Breast epithelium (tissue), 4 donors: ENCODE results near the gene PRCD. TPM values are rescaled to one million over a fixed set of nuclear protein-coding genes. Genes with fewer than 3 reads are reported as not detected.

ENCODE experiments used
- DNase-seq, 2 donors: peaks; one replicate each; pipeline ENCODE4 v3.0.0-alpha.2; 2019; ENCODE audit warnings: low spot score in 2 of 2
- H3K27ac ChIP-seq, 2 donors: fragments of 200-600 bp; sonication (generic) in 1 of 2; one replicate each; pipeline ENCODE4 v1.5.1; 2016 to 2019; ENCODE audit warnings: mild to moderate bottlenecking in 1 of 2
- H3K27me3 ChIP-seq, 2 donors: fragments of 200-600 bp; sonication (generic) in 1 of 2; one replicate each; pipeline versions ENCODE4 v1.5.1 to v1.6.0; 2017 to 2019; ENCODE audit warnings: control low read depth in 1 of 2, mild to moderate bottlenecking in 1 of 2
- H3K36me3 ChIP-seq: fragments of 200-600 bp; one replicate; pipeline ENCODE4 v1.5.1; 2019
- H3K4me1 ChIP-seq, 2 donors: fragments of 200-600 bp; sonication (generic); one replicate each; pipeline ENCODE4 v1.5.1; 2016 to 2019; ENCODE audit warnings: control low read depth in 1 of 2
- H3K4me3 ChIP-seq, 3 donors: fragments of 200-600 bp; sonication (generic); 1 replicate in 2 of 3; 2 replicates in 1 of 3; pipeline ENCODE4 v1.5.1; 2016 to 2019; ENCODE audit warnings: mild to moderate bottlenecking in 3 of 3, moderate library complexity in 2 of 3
- H3K9me3 ChIP-seq, 2 donors: fragments of 200-600 bp; sonication (generic) in 1 of 2; one replicate each; pipeline ENCODE4 v1.5.1; 2016 to 2019; ENCODE audit warnings: control low read depth in 1 of 2
- CTCF ChIP-seq, 3 donors: fragments of 450-650 bp; IDR thresholded peaks; one replicate each; pipeline ENCODE4 v1.5.1; 2016 to 2017; ENCODE audit warnings: antibody characterized with exemption in 3 of 3, mild to moderate bottlenecking in 3 of 3, moderate library complexity in 3 of 3
- POLR2A ChIP-seq: fragments of 450-650 bp; IDR thresholded peaks from one replicate; pipeline ENCODE4 v1.6.1; 2016; ENCODE audit warnings: antibody characterized with exemption, mild to moderate bottlenecking, moderate library complexity
- POLR2AphosphoS5 ChIP-seq, 3 donors: sonication (generic); formaldehyde crosslinking; IDR thresholded peaks; one replicate each; pipeline ENCODE4 v1.6.1; 2017; ENCODE audit warnings: antibody characterized with exemption in 3 of 3
- intact Hi-C: fragments of 100-400 bp; cut with DNase I; formaldehyde crosslinking; loops from one replicate; pipeline ENCODE4 v1.15.1; 2023; ENCODE audit warnings: low total_unique reads
- total RNA-seq, 3 donors: library from RNA; depleted of rRNA; stranded (reverse); fragments of >200 nt; gene quantifications; one replicate each; pipeline ENCODE4 v1.1.0, GENCODE V29; 2016

Gene PRCD
- total RNA-seq, 3 donors from 2014 or later: 1.5 to 7.2 (median 4.9) TPM

DNA sequence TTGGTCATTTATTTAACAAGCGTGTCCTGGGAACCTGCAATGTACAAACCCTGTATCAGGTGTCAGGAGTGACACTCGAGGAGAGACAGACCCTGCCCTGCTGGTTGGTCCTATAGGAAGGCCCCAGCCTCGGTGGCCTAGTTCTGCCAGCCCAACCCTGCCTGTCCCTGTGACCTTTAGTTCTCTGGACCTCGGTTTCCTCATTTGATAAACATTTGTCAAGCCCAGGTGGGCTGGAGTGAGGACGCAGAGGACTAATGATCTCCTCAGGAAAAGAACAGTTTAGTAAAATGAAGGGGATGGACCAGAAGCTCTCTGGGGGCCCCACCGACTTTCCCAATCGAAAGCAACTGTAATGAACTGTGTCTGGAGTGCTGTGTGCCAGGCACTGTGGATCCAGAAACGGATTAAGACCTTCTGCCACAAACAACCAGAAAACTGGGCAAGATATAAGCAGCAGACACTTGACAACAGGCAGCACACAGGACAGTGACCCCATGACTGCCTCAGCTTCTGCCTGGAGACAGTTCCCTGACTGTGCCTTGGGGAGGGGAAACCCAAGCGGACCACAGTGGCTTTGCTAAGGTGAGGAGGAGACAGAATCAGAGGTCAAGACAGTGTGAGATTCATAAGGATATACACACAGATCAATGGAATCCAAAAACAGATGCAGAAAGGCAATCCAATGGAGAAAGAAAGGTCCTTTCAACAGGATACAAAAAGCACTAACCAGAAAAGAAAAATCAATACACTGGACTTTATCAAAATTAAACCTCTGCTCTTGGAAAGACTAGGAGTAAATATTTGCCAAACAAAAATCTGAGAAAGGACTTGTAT is 8.8 kb downstream of the PRCD start:
- Histone ChIP-seq H3K36me3 (no peaks in the 10 kb centered on the region), H3K27ac (no peak overlapping the region), H3K27me3 (no peaks in the 10 kb centered on the region), H3K4me3 (no peak overlapping the region), H3K9me3 (no peaks in the 10 kb centered on the region), H3K4me1 (peaks cover 6 to 11% of the 10 kb centered on the region in 2 donors)
- TF ChIP-seq POLR2AphosphoS5 (IDR thresholded peaks at IDR 0.05): no peak
- DNase-seq: no peak
- intact Hi-C loops: no loop called here

DNA sequence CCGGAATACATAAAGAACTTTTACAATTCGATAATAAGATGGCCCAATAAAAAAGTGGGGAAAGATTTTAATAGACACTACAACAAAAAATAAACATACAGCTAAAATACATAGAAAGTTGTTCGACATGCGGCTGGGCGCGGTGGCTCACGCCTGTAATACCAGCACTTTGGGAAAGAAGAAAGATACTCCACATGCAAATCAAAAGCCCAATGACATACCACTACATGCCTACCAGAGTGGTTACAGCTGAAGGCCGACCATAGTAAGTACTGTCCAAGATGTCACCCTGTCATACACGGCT is 9.3 kb downstream of the PRCD start:
- H3K36me3 ChIP-seq: no peaks in the 10 kb centered on the region
- H3K9me3 ChIP-seq: no peaks in the 10 kb centered on the region
- no peak overlapping the region for H3K4me3 ChIP-seq
- TF ChIP-seq POLR2A (no peak), CTCF (IDR thresholded peaks at IDR 0.05) (no peak)
- no peaks in the 10 kb centered on the region for H3K27me3 ChIP-seq
- peaks cover 6 to 11% of the 10 kb centered on the region in 2 donors for H3K4me1 ChIP-seq
- intact Hi-C loops: no loop called here
- DNase-seq: no peak
- no peak overlapping the region for H3K27ac ChIP-seq

DNA sequence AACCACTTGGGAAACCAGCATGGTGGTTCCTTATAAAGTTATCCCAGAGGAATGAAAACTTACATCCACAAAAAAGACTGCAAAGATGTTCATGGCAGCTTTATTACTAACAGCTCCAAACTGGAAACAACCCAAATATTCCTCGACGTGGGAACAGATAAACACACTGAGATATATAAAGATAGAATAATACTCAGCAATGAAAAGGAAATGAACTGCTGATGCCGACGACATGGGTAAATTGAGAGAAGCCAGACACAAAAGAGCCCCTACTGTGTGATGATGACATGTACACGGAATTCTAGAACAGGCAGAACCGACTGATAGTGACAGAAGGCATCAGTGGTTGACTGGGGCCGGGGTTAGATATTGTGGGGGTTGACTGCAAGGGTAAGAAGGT is 9.7 kb downstream of the PRCD start:
- peaks cover 6 to 11% of the 10 kb centered on the region in 2 donors for H3K4me1 ChIP-seq
- no peak overlapping the region for H3K27ac ChIP-seq
- H3K36me3 ChIP-seq: no peaks in the 10 kb centered on the region
- H3K9me3 ChIP-seq: no peaks in the 10 kb centered on the region
- no peak overlapping the region for H3K4me3 ChIP-seq
- H3K27me3 ChIP-seq: no peaks in the 10 kb centered on the region
- TF ChIP-seq CTCF (IDR thresholded peaks at IDR 0.05): no peak
- no peak for TF ChIP-seq POLR2A
- TF ChIP-seq POLR2AphosphoS5 (IDR thresholded peaks at IDR 0.05): no peak
- DNase-seq: no peak
- intact Hi-C loops: no loop called here

DNA sequence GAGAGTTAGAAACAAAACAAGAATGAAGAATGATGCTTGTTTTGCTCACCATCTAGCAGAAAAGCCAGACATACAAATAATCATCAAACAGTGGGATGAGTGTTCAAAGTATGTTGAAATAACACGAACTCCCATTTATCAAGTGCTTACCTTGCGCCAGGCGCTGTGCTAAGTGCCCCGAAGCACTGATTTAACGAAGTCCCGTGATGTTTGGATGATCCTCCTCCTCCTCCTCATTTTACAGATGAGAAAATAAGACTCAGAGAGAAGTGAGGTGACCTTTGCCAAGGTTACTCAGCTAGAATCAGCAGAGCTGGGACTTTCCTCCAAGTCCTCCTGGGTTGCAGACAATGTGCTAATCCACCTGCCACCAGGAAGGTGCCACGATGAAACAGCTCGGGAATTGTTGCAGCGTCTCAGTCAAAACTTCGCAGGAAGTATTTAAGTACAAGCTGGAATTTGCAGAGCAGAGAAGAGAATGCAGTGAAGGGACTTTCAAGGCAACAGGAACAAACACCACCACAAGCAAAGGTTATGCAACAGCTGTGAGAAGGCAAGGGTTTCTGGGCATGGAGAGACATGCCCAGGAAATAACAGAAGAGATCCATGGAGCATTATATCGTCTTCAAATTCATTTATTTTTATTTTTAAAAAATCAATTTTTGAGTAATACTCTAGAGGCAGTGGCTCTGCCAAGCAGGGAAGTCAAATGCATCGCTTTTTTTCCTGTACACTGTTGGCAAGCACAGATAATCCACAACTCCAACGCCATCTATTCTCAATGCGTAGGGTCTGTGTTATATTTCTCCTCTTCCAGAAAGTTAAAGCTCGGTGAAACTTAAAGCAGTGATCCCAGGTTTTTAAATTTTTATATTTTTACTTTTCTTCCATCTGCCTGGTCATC is 11.1 kb downstream of the PRCD start:
- no peaks in the 10 kb centered on the region for H3K9me3 ChIP-seq
- peak overlapping the region in 2 of 3 donors; percentile 21 to 29 for H3K4me3 ChIP-seq
- no peaks in the 10 kb centered on the region for H3K27me3 ChIP-seq
- H3K27ac ChIP-seq: peak overlapping the region; percentile 74 to 76
- peaks cover 3 to 15% of the 10 kb centered on the region in 2 donors for H3K4me1 ChIP-seq
- TF ChIP-seq POLR2AphosphoS5 (IDR thresholded peaks at IDR 0.05) (peak in 1 of 3 donors; percentile 62), CTCF (IDR thresholded peaks at IDR 0.05) (no peak)
- peak in 1 of 2 donors; percentile 73 for DNase-seq
- intact Hi-C loops: no loop called here
- no peaks in the 10 kb centered on the region for H3K36me3 ChIP-seq

DNA sequence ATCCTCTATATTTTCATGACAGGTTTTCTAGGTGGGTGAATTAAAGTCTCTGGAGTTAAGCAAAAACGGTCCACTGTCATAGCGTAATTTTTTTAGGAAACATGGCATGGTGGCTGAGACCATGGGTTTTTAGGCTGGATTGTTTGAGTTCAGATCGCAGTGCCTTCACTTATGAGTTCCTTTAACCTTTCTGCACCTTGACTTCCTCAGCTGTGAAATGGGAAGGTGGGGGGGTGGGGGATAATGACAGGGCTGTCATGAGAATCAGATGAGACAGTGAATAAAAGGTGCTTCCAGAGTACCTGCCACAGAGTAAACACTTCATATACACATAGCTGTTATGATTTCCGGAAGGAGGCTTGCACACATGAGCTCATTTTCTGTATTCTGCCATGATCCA is 11.8 kb downstream of the PRCD start:
- Histone ChIP-seq H3K9me3 (no peaks in the 10 kb centered on the region), H3K36me3 (no peaks in the 10 kb centered on the region), H3K4me1 (peaks cover 3 to 11% of the 10 kb centered on the region in 2 donors), H3K4me3 (no peak overlapping the region), H3K27me3 (no peaks in the 10 kb centered on the region), H3K27ac (peak overlapping the region in 1 of 2 donors; percentile 74)
- TF ChIP-seq POLR2A: no peak
- no peak for TF ChIP-seq POLR2AphosphoS5 (IDR thresholded peaks at IDR 0.05)
- no peak for TF ChIP-seq CTCF (IDR thresholded peaks at IDR 0.05)
- no peak for DNase-seq
- intact Hi-C loops: no loop called here
